HG03175 (cell line): Measurements from ENCODE around the gene ITGB3.
"Not testable (repeated sequence)": the region's sequence is repeated elsewhere in the genome, so short reads cannot be mapped to it uniquely, and the experiment has no call there.

Source experiments
- ATAC-seq: cut with Tn5 transposase; IDR thresholded peaks from one replicate; pipeline ENCODE4 v1.9.1; 2021; ENCODE audit warnings: mild to moderate bottlenecking, moderate library complexity; ENCODE audit not compliant: unreplicated experiment

The ITGB3 gene

GRCh38 chr17:47243737-47244598 is 9.7 kb upstream of the ITGB3 start:
- no peak for ATAC-seq

GRCh38 chr17:47244697-47245096 is 8.9 kb upstream of the ITGB3 start:
- no peak for ATAC-seq

GRCh38 chr17:47246120-47246519 is 7.5 kb upstream of the ITGB3 start:
- ATAC-seq = no peak

- no peak for ATAC-seq
Observed at GRCh38 chr17:47250855-47251254, 2.8 kb upstream of the ITGB3 start.

- ATAC-seq = no peak
Observed at GRCh38 chr17:47251421-47251940, 2.1 kb upstream of the ITGB3 start.

- no peak for ATAC-seq
Observed at GRCh38 chr17:47252209-47252608, 1.4 kb upstream of the ITGB3 start.

- no peak for ATAC-seq
Observed at GRCh38 chr17:47252766-47253512, 688 bp upstream of the ITGB3 start.

- no peak for ATAC-seq
Observed at GRCh38 chr17:47254403-47254943, 846 bp downstream of the ITGB3 start.

GRCh38 chr17:47257651-47258339 is 4.2 kb downstream of the ITGB3 start:
- ATAC-seq = no peak

GRCh38 chr17:47262586-47262985 is 9.0 kb downstream of the ITGB3 start:
- ATAC-seq = no peak

- no peak for ATAC-seq
Observed at GRCh38 chr17:47264166-47264565, 10.5 kb downstream of the ITGB3 start.

GRCh38 chr17:47265983-47266541 is 12.4 kb downstream of the ITGB3 start:
- ATAC-seq = no peak

GRCh38 chr17:47266782-47267181 is 13.2 kb downstream of the ITGB3 start:
- ATAC-seq = no peak

- no peak for ATAC-seq
Observed at GRCh38 chr17:47267354-47267828, 13.8 kb downstream of the ITGB3 start.

- not testable (repeated sequence) for ATAC-seq
Observed at GRCh38 chr17:47268964-47269363, 15.3 kb downstream of the ITGB3 start.

- not testable (repeated sequence) for ATAC-seq
Observed at GRCh38 chr17:47269561-47270280, 16.1 kb downstream of the ITGB3 start.

- ATAC-seq = no peak
Observed at GRCh38 chr17:47270946-47271705, 17.5 kb downstream of the ITGB3 start.

GRCh38 chr17:47272491-47272890 is 18.9 kb downstream of the ITGB3 start:
- ATAC-seq = no peak

GRCh38 chr17:47273245-47273644 is 19.6 kb downstream of the ITGB3 start:
- ATAC-seq = no peak
